Measurements from ENCODE around the gene LARP1.

Gene LARP1

GRCh38 chr5:154762261-154762660 lies 7.1 kb downstream of the LARP1 start:
- no peak overlapping the region for H3K4me3 ChIP-seq (ENCODE audit: low read length)
- no peak for TF ChIP-seq ZNF274 (IDR thresholded peaks at IDR 0.05; ENCODE audit: low read depth, low read length)

GRCh38 chr5:154762700-154763099 lies 7.5 kb downstream of the LARP1 start:
- no peak for TF ChIP-seq ZNF274 (IDR thresholded peaks at IDR 0.05; ENCODE audit: low read depth, low read length)
- H3K4me3 ChIP-seq (ENCODE audit: low read length) = no peak overlapping the region

- H3K4me3 ChIP-seq (ENCODE audit: low read length) = no peak overlapping the region
- TF ChIP-seq ZNF274 (IDR thresholded peaks at IDR 0.05; ENCODE audit: low read depth, low read length) = no peak
These were observed 9.8 kb downstream of the LARP1 start for GRCh38 chr5:154764967-154765366.

- no peak for TF ChIP-seq ZNF274 (IDR thresholded peaks at IDR 0.05; ENCODE audit: low read depth, low read length)
- no peak overlapping the region for H3K4me3 ChIP-seq (ENCODE audit: low read length)
These were observed 10.3 kb downstream of the LARP1 start for GRCh38 chr5:154765396-154765925.

GRCh38 chr5:154766558-154767281 lies 11.5 kb downstream of the LARP1 start:
- no peak for TF ChIP-seq ZNF274 (IDR thresholded peaks at IDR 0.05; ENCODE audit: low read depth, low read length)
- no peak overlapping the region for H3K4me3 ChIP-seq (ENCODE audit: low read length)

- TF ChIP-seq ZNF274 (IDR thresholded peaks at IDR 0.05; ENCODE audit: low read depth, low read length) = no peak
- H3K4me3 ChIP-seq (ENCODE audit: low read length) = no peak overlapping the region
These were observed 12.4 kb downstream of the LARP1 start for GRCh38 chr5:154767576-154767975.

GRCh38 chr5:154768207-154768606 lies 13.0 kb downstream of the LARP1 start:
- TF ChIP-seq ZNF274 (IDR thresholded peaks at IDR 0.05; ENCODE audit: low read depth, low read length) = no peak
- no peak overlapping the region for H3K4me3 ChIP-seq (ENCODE audit: low read length)

- no peak overlapping the region for H3K4me3 ChIP-seq (ENCODE audit: low read length)
- no peak for TF ChIP-seq ZNF274 (IDR thresholded peaks at IDR 0.05; ENCODE audit: low read depth, low read length)
These were observed 14.9 kb downstream of the LARP1 start for GRCh38 chr5:154770111-154770510.

- TF ChIP-seq ZNF274 (IDR thresholded peaks at IDR 0.05; ENCODE audit: low read depth, low read length) = no peak
- no peak overlapping the region for H3K4me3 ChIP-seq (ENCODE audit: low read length)
These were observed 16.3 kb downstream of the LARP1 start for GRCh38 chr5:154771383-154771901.

- no peak overlapping the region for H3K4me3 ChIP-seq (ENCODE audit: low read length)
- no peak for TF ChIP-seq ZNF274 (IDR thresholded peaks at IDR 0.05; ENCODE audit: low read depth, low read length)
These were observed 18.1 kb downstream of the LARP1 start for GRCh38 chr5:154773326-154773725.

GRCh38 chr5:154776167-154776566 lies 21.0 kb downstream of the LARP1 start:
- H3K4me3 ChIP-seq (ENCODE audit: low read length) = no peak overlapping the region
- no peak for TF ChIP-seq ZNF274 (IDR thresholded peaks at IDR 0.05; ENCODE audit: low read depth, low read length)

GRCh38 chr5:154778534-154778933 lies 23.4 kb downstream of the LARP1 start:
- TF ChIP-seq ZNF274 (IDR thresholded peaks at IDR 0.05; ENCODE audit: low read depth, low read length) = no peak
- no peak overlapping the region for H3K4me3 ChIP-seq (ENCODE audit: low read length)

GRCh38 chr5:154779105-154779504 lies 23.9 kb downstream of the LARP1 start:
- no peak overlapping the region for H3K4me3 ChIP-seq (ENCODE audit: low read length)
- no peak for TF ChIP-seq ZNF274 (IDR thresholded peaks at IDR 0.05; ENCODE audit: low read depth, low read length)

- no peak overlapping the region for H3K4me3 ChIP-seq (ENCODE audit: low read length)
- TF ChIP-seq ZNF274 (IDR thresholded peaks at IDR 0.05; ENCODE audit: low read depth, low read length) = no peak
These were observed 25.0 kb downstream of the LARP1 start for GRCh38 chr5:154780128-154780527.

GRCh38 chr5:154782326-154782725 lies 27.1 kb downstream of the LARP1 start:
- no peak overlapping the region for H3K4me3 ChIP-seq (ENCODE audit: low read length)
- no peak for TF ChIP-seq ZNF274 (IDR thresholded peaks at IDR 0.05; ENCODE audit: low read depth, low read length)

All from GM08714 (cell line).